ENCODE data around the gene CD70. TPM values are rescaled to one million over a fixed set of nuclear protein-coding genes. Genes with fewer than 3 reads are reported as not detected.

CD70 gene
- total RNA-seq, 1 experiment from 2014 or later = 1.2 TPM

- Histone ChIP-seq H3K4me2 (ENCODE audit: insufficient read depth, insufficient read length, low read length) (no peak overlapping the region), H3K18ac (ENCODE audit: insufficient read length, low read depth, low read length) (no peak overlapping the region), H2BK5ac (ENCODE audit: insufficient read length, low read length) (no peak overlapping the region), H3K27ac (ENCODE audit: insufficient read length, low read depth, low read length) (no peak overlapping the region), H3K27me3 (ENCODE audit: insufficient read depth, low read length) (peaks cover 19% of the 10 kb centered on the region; the same call in 1 of the 2 replicates), H4K91ac (ENCODE audit: insufficient read length, low read depth, low read length) (no peak overlapping the region), H3K4me1 (ENCODE audit: insufficient read depth, low read length) (no peaks in the 10 kb centered on the region; the same call in 1 of the 2 replicates), H3K23ac (ENCODE audit: insufficient read length, low read depth, low read length) (no peak overlapping the region), H3K4ac (ENCODE audit: low read depth, low read length) (no peak overlapping the region), H4K8ac (replicated peaks; ENCODE audit: insufficient read length, low read depth, low read length) (no peak overlapping the region), H2BK15ac (ENCODE audit: low read depth, low read length) (no peak overlapping the region), H3K9me3 (ENCODE audit: control insufficient read depth, low read depth, low read length) (no peaks in the 10 kb centered on the region), H2AK5ac (ENCODE audit: insufficient read length, low read length) (no peak overlapping the region), H3K79me2 (ENCODE audit: insufficient read depth, low read length) (no peaks in the 10 kb centered on the region), H2AFZ (ENCODE audit: low read length) (no peak overlapping the region), H2BK12ac (ENCODE audit: insufficient read length, low read depth, low read length) (no peak overlapping the region), H3K14ac (ENCODE audit: insufficient read depth, low read length) (no peak overlapping the region), H3K9ac (ENCODE audit: extremely low read depth, insufficient read length, low read length) (no peak overlapping the region), H2BK20ac (ENCODE audit: low read depth, low read length, poor library complexity, severe bottlenecking) (no peak overlapping the region), H3K79me1 (ENCODE audit: insufficient read depth, low read depth, low read length, poor library complexity, severe bottlenecking) (no peaks in the 10 kb centered on the region), H4K20me1 (ENCODE audit: control insufficient read depth, insufficient read depth, insufficient read length) (no peaks in the 10 kb centered on the region), H3K23me2 (ENCODE audit: insufficient read length, low read depth, low read length, poor library complexity, severe bottlenecking) (peaks cover 20% of the 10 kb centered on the region), H3T11ph (ENCODE audit: low read length) (no peak overlapping the region), H2BK120ac (ENCODE audit: low read depth, low read length, poor library complexity, severe bottlenecking) (no peak overlapping the region), H3K56ac (ENCODE audit: insufficient read length, low read depth, low read length) (no peak overlapping the region), H4K5ac (ENCODE audit: insufficient read length, low read depth, low read length) (no peak overlapping the region)
- Mint-ChIP-seq H3K36me3 (ENCODE audit: insufficient read depth in 1 of 3, low read depth in 3 of 3) (peaks cover 4 to 7% (median 5%) of the 10 kb centered on the region in 3 experiments; a peak in 6 of 7 replicates), H3K27me3 (ENCODE audit: low read depth) (peaks cover 88% of the 10 kb centered on the region), H3K27ac (no peak overlapping the region), H3K4me3 (no peak overlapping the region), H3K4me1 (peaks cover 18 to 21% of the 10 kb centered on the region in 2 experiments), H3K9me3 (peaks cover 15 to 38% of the 10 kb centered on the region in 2 experiments)
- WGBS (ENCODE audit: extremely low coverage, insufficient read length, low lambda C conversion rate) = no CpG with 5 or more reads among the region's 11 CpGs
- TF ChIP-seq CTCF (conservative IDR thresholded peaks at IDR 0.05) = no peak
- DNase-seq = no peak
These were observed 2.9 kb upstream of the CD70 start for GRCh38 chr19:6593651-6594416.
